ENCODE results near the gene COPS6.

DNA sequence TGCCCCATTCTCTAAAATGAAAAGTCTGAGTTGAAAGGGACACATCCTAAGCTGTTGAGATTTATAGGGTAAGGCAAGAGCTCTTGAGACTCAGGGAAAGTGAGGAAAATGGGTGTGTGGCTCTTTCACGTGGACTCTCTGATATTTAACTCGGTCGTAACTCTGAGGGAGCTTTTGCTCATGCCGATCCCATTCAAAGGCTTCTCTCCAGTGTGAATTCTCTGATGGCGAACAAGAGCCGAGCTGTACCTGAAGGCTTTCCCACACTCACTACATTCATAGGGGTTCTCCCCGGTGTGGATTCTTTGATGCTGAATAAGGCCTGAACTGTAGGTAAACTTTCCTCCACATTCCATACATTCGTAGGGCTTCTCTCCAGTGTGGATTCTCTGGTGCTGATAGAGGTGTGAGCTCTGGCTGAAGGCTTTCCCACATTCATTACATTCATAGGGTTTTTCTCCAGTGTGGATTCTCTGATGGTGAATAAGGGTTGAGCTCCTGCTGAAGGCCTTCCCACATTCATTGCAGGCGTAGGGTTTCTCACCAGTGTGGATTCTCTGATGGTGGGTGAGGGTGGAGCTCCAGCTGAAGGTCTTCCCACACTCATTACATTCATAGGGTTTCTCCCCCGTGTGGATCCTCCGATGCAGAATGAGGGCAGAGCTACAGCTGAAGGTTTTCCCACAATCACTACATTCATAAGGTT is 17.6 kb upstream of the COPS6 start:
- no peak for TF ChIP-seq POLR2AphosphoS5 (IDR thresholded peaks at IDR 0.05)
- TF ChIP-seq, protein P1, sequence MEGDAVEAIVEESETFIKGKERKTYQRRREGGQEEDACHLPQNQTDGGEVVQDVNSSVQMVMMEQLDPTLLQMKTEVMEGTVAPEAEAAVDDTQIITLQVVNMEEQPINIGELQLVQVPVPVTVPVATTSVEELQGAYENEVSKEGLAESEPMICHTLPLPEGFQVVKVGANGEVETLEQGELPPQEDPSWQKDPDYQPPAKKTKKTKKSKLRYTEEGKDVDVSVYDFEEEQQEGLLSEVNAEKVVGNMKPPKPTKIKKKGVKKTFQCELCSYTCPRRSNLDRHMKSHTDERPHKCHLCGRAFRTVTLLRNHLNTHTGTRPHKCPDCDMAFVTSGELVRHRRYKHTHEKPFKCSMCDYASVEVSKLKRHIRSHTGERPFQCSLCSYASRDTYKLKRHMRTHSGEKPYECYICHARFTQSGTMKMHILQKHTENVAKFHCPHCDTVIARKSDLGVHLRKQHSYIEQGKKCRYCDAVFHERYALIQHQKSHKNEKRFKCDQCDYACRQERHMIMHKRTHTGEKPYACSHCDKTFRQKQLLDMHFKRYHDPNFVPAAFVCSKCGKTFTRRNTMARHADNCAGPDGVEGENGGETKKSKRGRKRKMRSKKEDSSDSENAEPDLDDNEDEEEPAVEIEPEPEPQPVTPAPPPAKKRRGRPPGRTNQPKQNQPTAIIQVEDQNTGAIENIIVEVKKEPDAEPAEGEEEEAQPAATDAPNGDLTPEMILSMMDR (IDR thresholded peaks at IDR 0.05): no peak
